Stimulated activated CD4-positive, alpha-beta T cell treated with anti-CD3 and anti-CD28 coated beads, Interleukin-12 subunit alpha, Interleukin-12 subunit beta, amount 100 ng/mL, for 4 hours (primary cell): Measurements from ENCODE around the gene TMEM33.

Experiments
- DNase-seq: peaks from one replicate; pipeline ENCODE4 v3.0.0-alpha.2; 2020

Gene TMEM33

GRCh38 chr4:41940834-41941233 lies 5.6 kb downstream of the TMEM33 start:
- no peak for DNase-seq

- DNase-seq, result no peak
These were observed 8.3 kb downstream of the TMEM33 start for GRCh38 chr4:41943506-41943905.

GRCh38 chr4:41944089-41944488 lies 8.9 kb downstream of the TMEM33 start:
- DNase-seq, result no peak

- DNase-seq, result no peak
These were observed 14.3 kb downstream of the TMEM33 start for GRCh38 chr4:41949531-41949930.

GRCh38 chr4:41957634-41958033 lies 22.4 kb downstream of the TMEM33 start:
- DNase-seq, result no peak

- no peak for DNase-seq
These were observed 27.9 kb downstream of the TMEM33 start for GRCh38 chr4:41963105-41963504.

- no peak for DNase-seq
These were observed 29.2 kb downstream of the TMEM33 start for GRCh38 chr4:41964401-41964800.

- no peak for DNase-seq
These were observed 32.2 kb downstream of the TMEM33 start for GRCh38 chr4:41967392-41967791.

GRCh38 chr4:41969671-41970070 lies 34.4 kb downstream of the TMEM33 start:
- no peak for DNase-seq

GRCh38 chr4:41975341-41975740 lies 40.1 kb downstream of the TMEM33 start:
- DNase-seq, result no peak

- DNase-seq, result no peak
These were observed 41.7 kb downstream of the TMEM33 start for GRCh38 chr4:41976775-41977516.

GRCh38 chr4:41977709-41978108 lies 42.5 kb downstream of the TMEM33 start:
- DNase-seq, result no peak

- DNase-seq, result no peak
These were observed 46.2 kb downstream of the TMEM33 start, which contains the start of gene DCAF4L1 for GRCh38 chr4:41981456-41981855. Gene DCAF4L1 (plus strand): TSS chr4:41981756. CDS start chr4:41981793, 37 bp downstream.

- DNase-seq, result no peak
These were observed 47.5 kb downstream of the TMEM33 start for GRCh38 chr4:41982716-41983115.

- no peak for DNase-seq
These were observed 49.9 kb downstream of the TMEM33 start for GRCh38 chr4:41985151-41985550.

- DNase-seq, result no peak
These were observed 54.8 kb downstream of the TMEM33 start for GRCh38 chr4:41989994-41990364.

- peak; percentile 86 for DNase-seq
These were observed 55.3 kb downstream of the TMEM33 start, which contains the start of gene SLC30A9 for GRCh38 chr4:41990365-41991111. Gene SLC30A9 (plus strand): TSS chr4:41990530. CDS start chr4:41990652, 122 bp downstream.

- no peak for DNase-seq
These were observed 56.9 kb downstream of the TMEM33 start for GRCh38 chr4:41991916-41992767.

GRCh38 chr4:41992967-41993857 lies 58.0 kb downstream of the TMEM33 start:
- no peak for DNase-seq

- DNase-seq, result no peak
These were observed 59.3 kb downstream of the TMEM33 start for GRCh38 chr4:41994461-41994985.

GRCh38 chr4:41998019-41998418 lies 62.8 kb downstream of the TMEM33 start:
- no peak for DNase-seq

GRCh38 chr4:41999321-41999720 lies 64.1 kb downstream of the TMEM33 start:
- DNase-seq, result no peak
